H1 (cell line): ENCODE results near the gene VN1R2. TPM values are rescaled to one million over a fixed set of nuclear protein-coding genes. Genes with fewer than 3 reads are reported as not detected.

ENCODE experiments used
- CTCF ChIA-PET: fragments of 300-600 bp; sonication (Branson Sonifier 250); formaldehyde crosslinking; loops from one replicate; lab custom pipeline; 2021; ENCODE audit not compliant: partially characterized antibody; lab: Charles Lee
- POLR2A ChIA-PET: fragments of 300-600 bp; sonication (Branson Sonifier 250); formaldehyde crosslinking; loops from one replicate; lab custom pipeline; 2021; ENCODE audit warnings: inconsistent platforms; ENCODE audit not compliant: partially characterized antibody; lab: Charles Lee
- DNase-seq, 2 experiments: peaks; one replicate each; pipeline versions ENCODE4 v3.0.0 to v3.0.0-alpha.2; 2010 to 2022; ENCODE audit warnings: low spot score in 2 of 2, low read depth in 1 of 2, mixed read lengths in 1 of 2
- FAIRE-seq: peaks from 2 replicates; lab custom pipeline; 2011; peaks lifted over from hg19 to GRCh38; lab: Jason Lieb, UNC
- H2AFZ ChIP-seq: 2 replicates; pipeline ENCODE4 v1.8.1; 2012; ENCODE audit warnings: low read length, inconsistent platforms
- H2AK5ac ChIP-seq: 2 replicates; pipeline ENCODE4 v1.6.1; 2013; ENCODE audit warnings: low read depth, low read length
- H2BK120ac ChIP-seq: replicated peaks from 2 replicates; pipeline ENCODE3; 2013; ENCODE audit warnings: low read depth, low read length, inconsistent platforms
- H2BK12ac ChIP-seq: 2 replicates; pipeline ENCODE4 v1.6.1; 2013; ENCODE audit warnings: low read depth, low read length
- H2BK15ac ChIP-seq: 2 replicates; pipeline ENCODE4 v1.6.1; 2013; ENCODE audit warnings: low read length
- H2BK20ac ChIP-seq: 2 replicates; pipeline ENCODE4 v1.6.1; 2013; ENCODE audit warnings: low read length
- H2BK5ac ChIP-seq: 2 replicates; pipeline ENCODE4 v1.6.1; 2013; ENCODE audit warnings: low read depth, low read length
- H3K14ac ChIP-seq: 2 replicates; pipeline ENCODE4 v1.6.1; 2013; ENCODE audit warnings: inconsistent platforms; ENCODE audit not compliant: insufficient read length
- H3K18ac ChIP-seq: 2 replicates; pipeline ENCODE4 v1.6.1; 2013; ENCODE audit warnings: low read length; ENCODE audit errors: extremely low read depth
- H3K23ac ChIP-seq: 2 replicates; pipeline ENCODE4 v1.6.1; 2013; ENCODE audit warnings: inconsistent platforms; ENCODE audit not compliant: insufficient read length
- H3K23me2 ChIP-seq: 2 replicates; pipeline ENCODE4 v1.6.1; 2013; ENCODE audit warnings: low read depth, low read length
- H3K27ac ChIP-seq: 2 replicates; pipeline ENCODE4 v1.6.1; 2011; ENCODE audit warnings: low read depth, low read length, inconsistent platforms
- H3K27me3 ChIP-seq, 4 experiments: replicated peaks in 1 of 4; 1 replicate in 1 of 4; 2 replicates in 3 of 4; pipeline versions ENCODE4 v1.6.1 to v1.8.1; 2011 to 2013; ENCODE audit warnings: low read length in 3 of 4, mild to moderate bottlenecking in 3 of 4, inconsistent platforms in 2 of 4, mixed read lengths in 2 of 4, moderate library complexity in 1 of 4; ENCODE audit not compliant: control insufficient read depth in 3 of 4, insufficient read depth in 3 of 4; ENCODE audit errors: extremely low read depth in 1 of 4
- H3K36me3 ChIP-seq, 4 experiments: 2 replicates each; pipeline versions ENCODE4 v1.6.1 to v1.8.1; 2011 to 2013; ENCODE audit warnings: mild to moderate bottlenecking in 4 of 4, low read length in 3 of 4, moderate library complexity in 2 of 4, control low read depth in 1 of 4, inconsistent platforms in 1 of 4; ENCODE audit not compliant: insufficient read depth in 4 of 4, control insufficient read depth in 2 of 4
- H3K4ac ChIP-seq: replicated peaks from 2 replicates; pipeline ENCODE3; 2013; ENCODE audit warnings: low read length, low read depth, mixed read lengths, inconsistent platforms; ENCODE audit not compliant: insufficient read length
- H3K4me1 ChIP-seq, 4 experiments: replicated peaks in 1 of 4; 1 replicate in 1 of 4; 2 replicates in 3 of 4; pipeline versions ENCODE4 v1.6.1 to v1.8.1; 2011 to 2013; ENCODE audit warnings: low read length in 3 of 4, inconsistent platforms in 2 of 4, mixed read lengths in 1 of 4; ENCODE audit not compliant: insufficient read depth in 4 of 4, control insufficient read depth in 3 of 4
- H3K4me2 ChIP-seq, 2 experiments: 2 replicates each; pipeline versions ENCODE4 v1.6.1 to v1.8.1; 2011 to 2013; ENCODE audit warnings: low read depth in 2 of 2, low read length in 2 of 2, control low read depth in 1 of 2, inconsistent platforms in 1 of 2, mild to moderate bottlenecking in 1 of 2; ENCODE audit not compliant: insufficient read depth in 1 of 2
- H3K4me3 ChIP-seq, 4 experiments: fragments of 200-600, 300-600 bp in 1 of 4; sonication (generic), shearing (Covaris generic), sonication (Bioruptor Twin) in 1 of 4; 2 replicates each; pipeline versions ENCODE4 v1.5.1 to v1.8.1; 2011 to 2016; ENCODE audit warnings: low read length in 4 of 4, low read depth in 3 of 4, control low read depth in 2 of 4, inconsistent platforms in 2 of 4, mild to moderate bottlenecking in 2 of 4, mixed read lengths in 1 of 4, moderate library complexity in 1 of 4; ENCODE audit not compliant: insufficient read depth in 2 of 4; ENCODE audit errors: extremely low read depth in 1 of 4
- H3K56ac ChIP-seq: replicated peaks from 2 replicates; pipeline ENCODE3; 2013; ENCODE audit warnings: low read depth, mild to moderate bottlenecking, mixed read lengths, low read length, inconsistent platforms; ENCODE audit not compliant: insufficient read length
- H3K79me1 ChIP-seq: 2 replicates; pipeline ENCODE4 v1.6.1; 2013; ENCODE audit warnings: low read depth, low read length, control low read depth
- H3K79me2 ChIP-seq, 2 experiments: 2 replicates each; pipeline versions ENCODE4 v1.6.1 to v1.8.1; 2012 to 2013; ENCODE audit warnings: low read length in 2 of 2, mild to moderate bottlenecking in 2 of 2, inconsistent platforms in 1 of 2; ENCODE audit not compliant: insufficient read depth in 2 of 2, control insufficient read depth in 1 of 2
- H3K9ac ChIP-seq, 4 experiments: replicated peaks in 1 of 4; 1 replicate in 1 of 4; 2 replicates in 3 of 4; pipeline versions ENCODE4 v1.6.1 to v1.8.1; 2011 to 2013; ENCODE audit warnings: low read depth in 3 of 4, low read length in 3 of 4, control low read depth in 2 of 4, mild to moderate bottlenecking in 2 of 4, moderate library complexity in 2 of 4, inconsistent platforms in 1 of 4; ENCODE audit errors: extremely low read depth in 1 of 4
- H3K9me3 ChIP-seq, 2 experiments: 2 replicates each; pipeline versions ENCODE4 v1.6.1 to v1.8.1; 2012 to 2013; ENCODE audit warnings: mild to moderate bottlenecking in 2 of 2, moderate library complexity in 2 of 2, control low read depth in 1 of 2, inconsistent platforms in 1 of 2, low read depth in 1 of 2, low read length in 1 of 2, mixed read lengths in 1 of 2; ENCODE audit not compliant: insufficient read depth in 2 of 2
- H4K20me1 ChIP-seq, 2 experiments: replicated peaks in 1 of 2; 2 replicates each; pipeline versions ENCODE3 to v1.8.1; 2011 to 2013; ENCODE audit warnings: inconsistent platforms in 2 of 2, low read length in 2 of 2, mild to moderate bottlenecking in 1 of 2; ENCODE audit not compliant: insufficient read depth in 2 of 2, control insufficient read depth in 1 of 2
- H4K5ac ChIP-seq: 2 replicates; pipeline ENCODE4 v1.6.1; 2013; ENCODE audit warnings: low read length, low read depth, mixed read lengths, inconsistent platforms; ENCODE audit not compliant: insufficient read length
- H4K8ac ChIP-seq: 2 replicates; pipeline ENCODE4 v1.8.0; 2013; ENCODE audit warnings: mild to moderate bottlenecking, moderate library complexity, low read length, inconsistent platforms; ENCODE audit not compliant: insufficient read depth; ENCODE audit errors: extremely low read depth
- H4K91ac ChIP-seq: replicated peaks from 2 replicates; pipeline ENCODE3; 2013; ENCODE audit warnings: low read length, mixed read lengths, inconsistent platforms; ENCODE audit not compliant: insufficient read length
- ATF3 ChIP-seq: IDR thresholded peaks from 2 replicates; pipeline ENCODE4 v1.6.1; 2011; ENCODE audit warnings: low read depth, mild to moderate bottlenecking, low read length; ENCODE audit not compliant: insufficient read depth
- CEBPB ChIP-seq: IDR thresholded peaks from 2 replicates; pipeline ENCODE4 v1.6.1; 2012; ENCODE audit warnings: low read depth, low read length
- CREB1 ChIP-seq: IDR thresholded peaks from 2 replicates; pipeline ENCODE4 v1.6.1; 2012; ENCODE audit warnings: inconsistent platforms
- EP300 ChIP-seq, 2 experiments: IDR thresholded peaks; 1 replicate in 1 of 2; 2 replicates in 1 of 2; pipeline ENCODE4 v1.6.1; 2011 to 2012; ENCODE audit warnings: low read depth in 2 of 2, low read length in 2 of 2, mild to moderate bottlenecking in 2 of 2, borderline replicate concordance in 1 of 2, inconsistent platforms in 1 of 2, moderate library complexity in 1 of 2
- HDAC2 ChIP-seq, 2 experiments: fragments of 300-600 bp in 1 of 2; sonication (generic) in 1 of 2; IDR thresholded peaks; 2 replicates each; pipeline ENCODE4 v1.6.1; 2011 to 2012; ENCODE audit warnings: low read depth in 2 of 2, low read length in 2 of 2, mild to moderate bottlenecking in 2 of 2, moderate library complexity in 2 of 2, borderline replicate concordance in 1 of 2, inconsistent platforms in 1 of 2
- KDM4A ChIP-seq: IDR thresholded peaks from one replicate; pipeline ENCODE4 v1.7.1; 2012; ENCODE audit warnings: low read depth, mild to moderate bottlenecking, moderate library complexity, low read length, inconsistent platforms; ENCODE audit not compliant: severe bottlenecking
- POLR2A ChIP-seq, 2 experiments: IDR thresholded peaks; 1 replicate in 1 of 2; 2 replicates in 1 of 2; pipeline ENCODE4 v1.6.1; 2011; ENCODE audit warnings: low read depth in 2 of 2, low read length in 2 of 2, mild to moderate bottlenecking in 2 of 2; ENCODE audit errors: control extremely low read depth in 1 of 2
- RAD21 ChIP-seq, 2 experiments: IDR thresholded peaks in 1 of 2; conservative IDR thresholded peaks in 1 of 2; 2 replicates each; pipeline ENCODE4 v1.6.1; 2011; ENCODE audit warnings: low read depth in 2 of 2, low read length in 2 of 2, improper control_type of control experiment in 1 of 2, inconsistent platforms in 1 of 2, mild to moderate bottlenecking in 1 of 2, moderate library complexity in 1 of 2
- RBBP5 ChIP-seq: IDR thresholded peaks from 2 replicates; pipeline ENCODE4 v1.7.1; 2012; ENCODE audit warnings: low read depth, mild to moderate bottlenecking, inconsistent platforms, low read length, moderate library complexity, borderline replicate concordance
- RFX5 ChIP-seq: IDR thresholded peaks from 2 replicates; pipeline ENCODE4 v1.6.1; 2011; ENCODE audit warnings: low read depth, low read length, improper control_type of control experiment, borderline replicate concordance
- SP1 ChIP-seq: IDR thresholded peaks from 2 replicates; pipeline ENCODE4 v1.6.1; 2011; ENCODE audit warnings: low read depth, low read length
- SP4 ChIP-seq: IDR thresholded peaks from 2 replicates; pipeline ENCODE4 v1.6.1; 2012; ENCODE audit warnings: low read length, inconsistent platforms
- SUZ12 ChIP-seq: fragments of 200-600 bp; sonication (generic); IDR thresholded peaks from 2 replicates; pipeline ENCODE4 v1.6.1; 2012; ENCODE audit warnings: mild to moderate bottlenecking, inconsistent platforms, low read length, moderate library complexity, mixed read lengths
- TAF7 ChIP-seq: optimal IDR thresholded peaks from 2 replicates; pipeline ENCODE3; 2011; ENCODE audit warnings: low read depth, mild to moderate bottlenecking, inconsistent platforms, low read length, moderate library complexity, borderline replicate concordance
- WGBS, 2 experiments: shearing (Covaris generic) in 1 of 2; methylation state at CpG; one replicate each; pipeline versions ENCODE4 v1.1.6 to v1.1.7; 2013 to 2015; ENCODE audit warnings: low lambda C conversion rate in 2 of 2, mixed read lengths in 2 of 2, inconsistent platforms in 1 of 2, low coverage in 1 of 2, missing lambda C conversion rate in 1 of 2; ENCODE audit not compliant: insufficient replicate concordance in 2 of 2, insufficient coverage in 1 of 2, insufficient read length in 1 of 2; ENCODE audit errors: extremely low coverage in 1 of 2, missing lambda C conversion rate in 1 of 2; 5-methylcytosine and 5-hydroxymethylcytosine counted together
- polyA plus RNA-seq, 7 experiments: library from polyadenylated mRNA; depleted of rRNA in 3 of 7; stranded (reverse) in 5 of 7; unstranded in 2 of 7; fragments of >200 nt in 5 of 7; fragments of 200-250 nt in 2 of 7; gene quantifications; 1 replicate in 5 of 7; 2 replicates in 1 of 7; 4 replicates in 1 of 7; pipeline versions ENCODE4 v1.2.1 to v1.2.3, GENCODE V29; 2011 to 2013; ENCODE audit warnings: missing spikeins in 2 of 7, mixed read lengths in 2 of 7
- total RNA-seq: library from RNA; stranded (reverse); fragmentation: NEBNext Ultra II Directional; extraction: Animal tissue kit (Norgen Biotek cat#: 25700); gene quantifications from 2 replicates; pipeline ENCODE4 v1.2.1, GENCODE V29; 2021

The VN1R2 gene
- total and polyA plus RNA-seq, 2 of the 8 experiments (the other 6 are each of a cell fraction or from before 2014, with no cell fraction given), result not detected

- Histone ChIP-seq H2BK5ac (no peak overlapping the region), H3K14ac (no peak overlapping the region), H4K8ac (no peak overlapping the region), H4K20me1 (no peaks in the 10 kb centered on the region), H3K79me2 (no peaks in the 10 kb centered on the region), H2AK5ac (no peak overlapping the region), H2BK15ac (no peak overlapping the region), H3K56ac (no peak overlapping the region), H2BK12ac (no peak overlapping the region), H3K23ac (no peak overlapping the region), H3K79me1 (no peaks in the 10 kb centered on the region), H3K23me2 (peaks cover 2% of the 10 kb centered on the region; the same call in 1 of the 2 replicates), H3K27ac (no peak overlapping the region), H2BK120ac (no peak overlapping the region), H3K9me3 (peaks cover 9 to 12% of the 10 kb centered on the region in 2 experiments; a peak in 3 of 4 replicates), H2AFZ (no peak overlapping the region), H4K5ac (no peak overlapping the region), H3K18ac (no peak overlapping the region), H4K91ac (no peak overlapping the region), H2BK20ac (no peak overlapping the region), H3K4ac (no peak overlapping the region), H3K4me2 (no peak overlapping the region), H3K36me3 (no peaks in the 10 kb centered on the region), H3K4me3 (no peak overlapping the region), H3K27me3 (no peaks in the 10 kb centered on the region), H3K4me1 (no peaks in the 10 kb centered on the region), H3K9ac (no peak overlapping the region)
- DNase-seq (no peak), FAIRE-seq (no peak)
- ChIA-PET CTCF (interaction anchor here (0.8 kb wide), 1 partner anchor 112 kb away, joined by 4 read pairs; no protein-coding TSS in a partner anchor), POLR2A (no interaction called here)
- WGBS, 2 experiments, result 92% methylated on average over 2 of the region's 2 CpGs; no CpG with 5 or more reads in 1 of the 2 experiments
- no peak for TF ChIP-seq SP1
- no peak for TF ChIP-seq TAF7
- no peak for TF ChIP-seq CREB1
- no peak for TF ChIP-seq EP300 (IDR thresholded peaks at IDR 0.05; ENCODE audit: borderline replicate concordance in 1 of 2, low read depth in 2 of 2, low read length in 2 of 2)
- TF ChIP-seq KDM4A, result no peak
- TF ChIP-seq SUZ12, result no peak
- TF ChIP-seq RAD21 (IDR thresholded peaks at IDR 0.05 in 1 of 2, conservative IDR thresholded peaks at IDR 0.05 in 1 of 2; ENCODE audit: low read depth in 2 of 2, low read length in 2 of 2), result no peak
- no peak for TF ChIP-seq RBBP5
- no peak for TF ChIP-seq HDAC2 (IDR thresholded peaks at IDR 0.05; ENCODE audit: borderline replicate concordance in 1 of 2, low read depth in 2 of 2, low read length in 2 of 2)
- TF ChIP-seq POLR2A (IDR thresholded peaks at IDR 0.05; ENCODE audit: control extremely low read depth in 1 of 2, low read depth in 2 of 2, low read length in 2 of 2), result no peak
- no peak for TF ChIP-seq ATF3
- TF ChIP-seq RFX5, result no peak
- TF ChIP-seq SP4, result no peak
- no peak for TF ChIP-seq CEBPB
Measured at GRCh38 chr19:53275480-53275879, 17.4 kb downstream of the VN1R2 start.
